ENCODE measurements around the gene AFAP1L1. TPM values are rescaled to one million over a fixed set of nuclear protein-coding genes. Genes with fewer than 3 reads are reported as not detected.

The AFAP1L1 gene
- total RNA-seq, 2 experiments from 2014 or later = not detected

DNA sequence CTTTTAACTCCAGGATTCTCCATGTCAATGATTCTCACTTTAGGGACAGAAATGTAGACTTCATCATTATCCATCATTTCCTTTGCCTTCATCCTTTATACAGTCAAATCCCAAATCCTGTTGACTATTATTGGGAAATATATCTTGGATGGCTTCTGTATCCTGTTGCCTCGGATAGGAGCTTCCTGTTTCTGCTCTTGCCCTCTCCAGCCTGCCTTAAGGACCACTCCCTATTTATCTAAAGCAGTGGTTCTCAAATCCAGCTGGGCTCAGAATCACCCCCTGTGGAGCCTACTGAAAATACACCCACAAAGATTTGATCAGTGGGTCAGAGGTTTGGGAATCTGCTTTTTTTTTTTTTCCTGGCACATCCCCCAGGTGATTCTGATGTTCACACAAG lies 8.5 kb downstream of the AFAP1L1 start:
- ChIA-PET POLR2A (interaction anchor here (0.7 to 1.0 kb wide), 2 partner anchors 18 to 48 kb away, joined by 3 to 4 read pairs; no protein-coding TSS in a partner anchor), CTCF (ENCODE audit: unreplicated experiment) (interaction anchor here (1.0 kb wide), 1 partner anchor 13 kb away, joined by 4 read pairs; no protein-coding TSS in a partner anchor)
- no peaks in the 10 kb centered on the region for H3K9me3 ChIP-seq (ENCODE audit: low read length)
- no peak for DNase-seq (ENCODE audit: low spot score)
- no peak overlapping the region for H3K4me3 ChIP-seq (ENCODE audit: low read depth, low read length, poor library complexity, severe bottlenecking)
- H3K36me3 ChIP-seq (ENCODE audit: insufficient read depth, low read length) = no peaks in the 10 kb centered on the region
- H3K79me2 ChIP-seq (ENCODE audit: insufficient read depth, low read depth, low read length) = no peaks in the 10 kb centered on the region
- H3K4me2 ChIP-seq (ENCODE audit: low read length) = no peak overlapping the region
- no peaks in the 10 kb centered on the region for H4K20me1 ChIP-seq (ENCODE audit: insufficient read depth, low read length)
- TF ChIP-seq, protein P1, sequence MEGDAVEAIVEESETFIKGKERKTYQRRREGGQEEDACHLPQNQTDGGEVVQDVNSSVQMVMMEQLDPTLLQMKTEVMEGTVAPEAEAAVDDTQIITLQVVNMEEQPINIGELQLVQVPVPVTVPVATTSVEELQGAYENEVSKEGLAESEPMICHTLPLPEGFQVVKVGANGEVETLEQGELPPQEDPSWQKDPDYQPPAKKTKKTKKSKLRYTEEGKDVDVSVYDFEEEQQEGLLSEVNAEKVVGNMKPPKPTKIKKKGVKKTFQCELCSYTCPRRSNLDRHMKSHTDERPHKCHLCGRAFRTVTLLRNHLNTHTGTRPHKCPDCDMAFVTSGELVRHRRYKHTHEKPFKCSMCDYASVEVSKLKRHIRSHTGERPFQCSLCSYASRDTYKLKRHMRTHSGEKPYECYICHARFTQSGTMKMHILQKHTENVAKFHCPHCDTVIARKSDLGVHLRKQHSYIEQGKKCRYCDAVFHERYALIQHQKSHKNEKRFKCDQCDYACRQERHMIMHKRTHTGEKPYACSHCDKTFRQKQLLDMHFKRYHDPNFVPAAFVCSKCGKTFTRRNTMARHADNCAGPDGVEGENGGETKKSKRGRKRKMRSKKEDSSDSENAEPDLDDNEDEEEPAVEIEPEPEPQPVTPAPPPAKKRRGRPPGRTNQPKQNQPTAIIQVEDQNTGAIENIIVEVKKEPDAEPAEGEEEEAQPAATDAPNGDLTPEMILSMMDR (conservative IDR thresholded peaks at IDR 0.05; ENCODE audit: low read length) = no peak
- TF ChIP-seq EZH2phosphoT487 (IDR thresholded peaks at IDR 0.05; ENCODE audit: borderline replicate concordance, low read depth, low read length) = no peak
- H3K4me1 ChIP-seq (ENCODE audit: insufficient read depth, low read length, poor library complexity, severe bottlenecking) = no peaks in the 10 kb centered on the region
- H3K9me2 ChIP-seq (ENCODE audit: insufficient read depth, low read length) = no peaks in the 10 kb centered on the region
- no peak overlapping the region for H3K27ac ChIP-seq (ENCODE audit: low read depth, low read length, poor library complexity, severe bottlenecking)
- intact Hi-C loops (cut with micrococcal nuclease; ENCODE audit: unreplicated experiment) = no loop called here
- H2AFZ ChIP-seq (ENCODE audit: low read length) = no peak overlapping the region
- BruUV-seq (replicated peaks) = no TSS peak

DNA sequence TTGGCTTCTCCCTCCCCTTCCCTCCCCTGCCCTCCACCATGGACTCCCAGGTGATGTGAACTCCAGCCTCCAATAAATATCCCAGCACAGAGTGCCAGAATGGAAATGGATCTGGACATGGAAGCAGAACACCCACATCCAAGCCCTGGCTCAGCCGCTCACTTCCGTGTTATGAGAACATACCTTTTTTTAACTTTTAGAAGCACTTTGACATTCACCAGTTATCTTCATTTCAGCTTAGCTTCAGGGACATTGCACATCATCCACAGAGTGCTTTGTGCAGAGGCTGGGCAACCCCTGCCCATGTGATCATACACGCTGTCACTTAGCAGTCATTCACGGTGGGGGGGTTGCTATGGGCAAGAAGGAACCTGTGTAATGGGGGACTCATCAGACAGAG lies 9.1 kb downstream of the AFAP1L1 start:
- Histone ChIP-seq H3K4me1 (ENCODE audit: insufficient read depth, low read length, poor library complexity, severe bottlenecking) (no peaks in the 10 kb centered on the region), H3K27ac (ENCODE audit: low read depth, low read length, poor library complexity, severe bottlenecking) (no peak overlapping the region), H3K4me3 (ENCODE audit: low read depth, low read length, poor library complexity, severe bottlenecking) (no peak overlapping the region), H4K20me1 (ENCODE audit: insufficient read depth, low read length) (no peaks in the 10 kb centered on the region), H3K9me2 (ENCODE audit: insufficient read depth, low read length) (no peaks in the 10 kb centered on the region), H3K36me3 (ENCODE audit: insufficient read depth, low read length) (no peaks in the 10 kb centered on the region), H3K79me2 (ENCODE audit: insufficient read depth, low read depth, low read length) (no peaks in the 10 kb centered on the region), H3K4me2 (ENCODE audit: low read length) (no peak overlapping the region), H2AFZ (ENCODE audit: low read length) (no peak overlapping the region), H3K9me3 (ENCODE audit: low read length) (no peaks in the 10 kb centered on the region)
- DNase-seq (ENCODE audit: low spot score) = no peak
- CTCF ChIA-PET (ENCODE audit: unreplicated experiment) = no interaction called here
- intact Hi-C loops (cut with micrococcal nuclease; ENCODE audit: unreplicated experiment) = no loop called here
- POLR2A ChIA-PET = no interaction called here
- TF ChIP-seq, protein P1 (conservative IDR thresholded peaks at IDR 0.05; ENCODE audit: low read length) = no peak
- TF ChIP-seq EZH2phosphoT487 (IDR thresholded peaks at IDR 0.05; ENCODE audit: borderline replicate concordance, low read depth, low read length) = no peak
- BruUV-seq (replicated peaks) = no TSS peak

- Histone ChIP-seq H3K4me1 (ENCODE audit: insufficient read depth, low read length, poor library complexity, severe bottlenecking) (no peaks in the 10 kb centered on the region), H3K27ac (ENCODE audit: low read depth, low read length, poor library complexity, severe bottlenecking) (no peak overlapping the region), H3K9me2 (ENCODE audit: insufficient read depth, low read length) (no peaks in the 10 kb centered on the region), H3K36me3 (ENCODE audit: insufficient read depth, low read length) (no peaks in the 10 kb centered on the region), H3K4me2 (ENCODE audit: low read length) (no peak overlapping the region), H2AFZ (ENCODE audit: low read length) (no peak overlapping the region), H3K4me3 (ENCODE audit: low read depth, low read length, poor library complexity, severe bottlenecking) (no peak overlapping the region), H3K9me3 (ENCODE audit: low read length) (no peaks in the 10 kb centered on the region), H3K79me2 (ENCODE audit: insufficient read depth, low read depth, low read length) (no peaks in the 10 kb centered on the region), H4K20me1 (ENCODE audit: insufficient read depth, low read length) (no peaks in the 10 kb centered on the region)
- ChIA-PET CTCF (ENCODE audit: unreplicated experiment) (no interaction called here), POLR2A (interaction anchor here (0.6 kb wide), 1 partner anchor 250 kb away, joined by 3 read pairs; no protein-coding TSS in a partner anchor)
- TF ChIP-seq, protein P1 (conservative IDR thresholded peaks at IDR 0.05; ENCODE audit: low read length) = no peak
- no peak for TF ChIP-seq EZH2phosphoT487 (IDR thresholded peaks at IDR 0.05; ENCODE audit: borderline replicate concordance, low read depth, low read length)
- intact Hi-C loops (cut with micrococcal nuclease; ENCODE audit: unreplicated experiment) = no loop called here
- no peak for DNase-seq (ENCODE audit: low spot score)
- BruUV-seq (replicated peaks) = no TSS peak
Observed at GRCh38 chr5:149282027-149282965, 10.6 kb downstream of the AFAP1L1 start.

Data from OCI-LY7 (cell line).